Activated gamma-delta T cell treated with Interleukin-2 at 50 U/mL for 16 hours (primary cell): ENCODE measurements around the gene MRPL43.
"Not testable (repeated sequence)": the region's sequence is repeated elsewhere in the genome, so short reads cannot be mapped to it uniquely, and the experiment has no call there.

ENCODE experiments used
- DNase-seq: peaks from one replicate; pipeline ENCODE4 v3.0.0-alpha.2; 2020

The MRPL43 gene

GRCh38 chr10:100986952-100987684 is at the start of gene MRPL43, which contains the start of gene TWNK:
Gene MRPL43, minus strand, starts transcription at chr10:100987497. Its CDS starts 54 bp downstream, at chr10:100987443.
Gene TWNK, plus strand, starts transcription at chr10:100987543. Its CDS starts 668 bp downstream, at chr10:100988211.
- peak; percentile 83 for DNase-seq

GRCh38 chr10:101036726-101037125 is 49.4 kb upstream of the MRPL43 start:
- DNase-seq, result no peak

GRCh38 chr10:101035916-101036702 is 48.8 kb upstream of the MRPL43 start:
- no peak for DNase-seq

- no peak for DNase-seq
These were observed 48.0 kb upstream of the MRPL43 start for GRCh38 chr10:101035314-101035713.

GRCh38 chr10:101034404-101034803 is 47.1 kb upstream of the MRPL43 start:
- DNase-seq, result not testable (repeated sequence)

GRCh38 chr10:101033276-101033675 is 46.0 kb upstream of the MRPL43 start:
- DNase-seq, result no peak

- DNase-seq, result peak; percentile 48
These were observed 45.4 kb upstream of the MRPL43 start for GRCh38 chr10:101032637-101033224.

- DNase-seq, result peak; percentile 69
These were observed 44.7 kb upstream of the MRPL43 start for GRCh38 chr10:101031796-101032636.

- DNase-seq, result peak; percentile 98
These were observed 44.0 kb upstream of the MRPL43 start, which contains the start of the genes PDZD7 and SFXN3 for GRCh38 chr10:101031128-101031795. Gene PDZD7, minus strand, starts transcription at chr10:101031129. Its CDS starts 910 bp downstream, at chr10:101030219. Gene SFXN3, plus strand, starts transcription at chr10:101031234. Its CDS starts 3,461 bp downstream, at chr10:101034695.

- no peak for DNase-seq
These were observed 43.3 kb upstream of the MRPL43 start for GRCh38 chr10:101030496-101031127.

- DNase-seq, result no peak
These were observed 42.4 kb upstream of the MRPL43 start for GRCh38 chr10:101029520-101030295.

- DNase-seq, result no peak
These were observed 41.4 kb upstream of the MRPL43 start for GRCh38 chr10:101028446-101029337.

GRCh38 chr10:101027106-101027720 is 39.9 kb upstream of the MRPL43 start:
- DNase-seq, result no peak

- DNase-seq, result no peak
These were observed 35.8 kb upstream of the MRPL43 start for GRCh38 chr10:101022967-101023705.

- no peak for DNase-seq
These were observed 34.5 kb upstream of the MRPL43 start for GRCh38 chr10:101021692-101022251.

- no peak for DNase-seq
These were observed 33.9 kb upstream of the MRPL43 start for GRCh38 chr10:101021239-101021638.

GRCh38 chr10:101020427-101021075 is 33.3 kb upstream of the MRPL43 start:
- DNase-seq, result no peak

- no peak for DNase-seq
These were observed 32.1 kb upstream of the MRPL43 start for GRCh38 chr10:101019440-101019703.
